Epidermal melanocyte (primary cell): Measurements from ENCODE around the gene RHEX.
"Not testable (repeated sequence)": the region's sequence is repeated elsewhere in the genome, so short reads cannot be mapped to it uniquely, and the experiment has no call there.

ENCODE experiments used
- DNase-seq: peaks from one replicate; pipeline ENCODE4 v3.0.0; 2011; ENCODE audit warnings: low spot score; ENCODE audit not compliant: insufficient read length

Gene RHEX, protein sequence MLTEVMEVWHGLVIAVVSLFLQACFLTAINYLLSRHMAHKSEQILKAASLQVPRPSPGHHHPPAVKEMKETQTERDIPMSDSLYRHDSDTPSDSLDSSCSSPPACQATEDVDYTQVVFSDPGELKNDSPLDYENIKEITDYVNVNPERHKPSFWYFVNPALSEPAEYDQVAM

DNA sequence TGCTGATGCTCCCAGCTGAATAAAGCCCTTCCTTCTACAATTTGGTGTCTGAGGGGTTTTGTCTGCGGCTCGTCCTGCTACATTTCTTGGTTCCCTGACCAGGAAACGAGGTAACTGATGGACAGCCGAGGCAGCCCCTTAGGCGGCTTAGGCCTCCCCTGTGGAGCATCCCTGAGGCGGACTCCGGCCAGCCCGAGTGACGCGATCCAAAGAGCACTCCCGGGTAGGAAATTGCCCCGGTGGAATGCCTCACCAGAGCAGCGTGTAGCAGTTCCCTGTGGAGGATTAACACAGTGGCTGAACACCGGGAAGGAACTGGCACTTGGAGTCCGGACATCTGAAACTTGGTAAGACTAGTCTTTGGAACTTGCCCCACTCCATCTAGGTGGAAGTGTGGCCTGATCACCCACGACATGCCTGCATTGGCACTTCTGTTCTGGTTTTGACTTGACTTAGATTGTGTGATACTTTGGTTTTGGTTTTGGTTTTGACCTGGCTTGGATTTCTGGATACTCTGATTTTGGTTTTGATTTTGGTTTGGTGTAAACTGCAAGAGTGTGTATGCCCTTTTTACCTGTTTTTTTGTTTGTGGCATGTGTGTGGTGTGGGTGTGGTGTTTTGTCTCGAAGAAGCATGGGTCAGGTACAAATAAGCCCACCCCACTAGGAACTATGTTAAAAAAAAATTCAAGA is at the start of gene RHEX:
RHEX (plus strand) TSS at position 255 of the 692 bp plus-strand sequence. CDS start 44,656 bp downstream, outside the sequence.
- not testable (repeated sequence) for DNase-seq

- no peak for DNase-seq
Observed at GRCh38 chr1:206003854-206004800, 48.8 kb upstream of the RHEX start.

DNA sequence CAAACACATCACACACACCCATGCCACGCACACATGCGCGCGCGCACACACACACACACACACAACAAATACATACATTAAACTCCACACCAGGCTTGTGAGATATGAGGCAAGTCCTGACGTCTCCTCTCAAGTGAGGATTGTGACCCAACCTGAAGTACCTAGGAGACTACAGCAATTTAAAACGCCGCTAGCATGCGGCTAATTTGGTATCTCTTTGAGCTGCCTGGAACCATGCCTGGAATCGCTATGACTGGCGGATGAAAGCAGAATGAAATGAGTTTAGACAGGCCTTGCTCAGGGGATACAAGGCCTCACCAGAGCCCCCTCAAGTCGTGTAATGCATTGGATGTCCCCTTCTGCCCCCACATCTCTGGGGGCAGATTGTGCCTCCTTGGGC is 48.1 kb upstream of the RHEX start:
- DNase-seq: no peak

DNA sequence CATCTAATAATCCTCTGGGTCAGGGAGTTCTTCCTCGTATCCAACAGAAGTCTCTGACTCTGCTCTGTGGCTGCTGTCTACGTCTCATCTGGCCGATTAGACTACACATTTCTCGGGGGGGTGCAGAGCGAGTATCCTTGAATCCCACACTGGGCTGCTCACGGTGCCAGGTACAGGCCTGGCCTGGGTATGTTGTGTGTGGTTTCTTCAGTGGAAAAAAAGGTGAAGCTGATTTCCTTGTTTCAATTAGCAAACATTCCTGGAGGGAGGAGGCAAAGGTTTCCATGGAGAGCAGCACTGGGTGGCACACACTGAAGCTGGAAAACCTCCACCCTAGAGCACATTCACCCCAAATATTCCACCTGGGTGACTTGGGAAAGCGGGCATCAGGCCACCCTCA is 47.7 kb upstream of the RHEX start:
- DNase-seq: no peak

DNA sequence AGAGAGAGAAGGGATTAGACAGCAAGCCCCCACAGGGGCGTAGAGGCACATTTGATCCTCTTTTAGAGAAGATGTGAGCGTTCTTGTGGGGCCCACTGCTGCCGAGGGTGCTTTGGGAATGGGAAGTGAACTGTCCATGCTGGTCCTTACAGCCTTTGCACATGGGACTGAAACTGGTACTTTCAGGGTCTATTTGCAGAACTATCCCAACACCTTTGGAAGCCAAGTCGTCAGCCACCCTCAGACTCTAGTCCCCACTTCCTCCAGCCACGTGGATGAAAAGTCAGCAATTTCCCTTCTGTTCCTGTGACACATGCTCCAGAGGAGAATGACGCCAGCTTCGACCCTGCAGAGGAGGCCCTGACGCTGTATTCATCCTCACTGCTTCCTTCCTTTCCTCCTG is 47.2 kb upstream of the RHEX start:
- DNase-seq: no peak

- no peak for DNase-seq
Observed at GRCh38 chr1:206006946-206007345, 46.0 kb upstream of the RHEX start.

DNA sequence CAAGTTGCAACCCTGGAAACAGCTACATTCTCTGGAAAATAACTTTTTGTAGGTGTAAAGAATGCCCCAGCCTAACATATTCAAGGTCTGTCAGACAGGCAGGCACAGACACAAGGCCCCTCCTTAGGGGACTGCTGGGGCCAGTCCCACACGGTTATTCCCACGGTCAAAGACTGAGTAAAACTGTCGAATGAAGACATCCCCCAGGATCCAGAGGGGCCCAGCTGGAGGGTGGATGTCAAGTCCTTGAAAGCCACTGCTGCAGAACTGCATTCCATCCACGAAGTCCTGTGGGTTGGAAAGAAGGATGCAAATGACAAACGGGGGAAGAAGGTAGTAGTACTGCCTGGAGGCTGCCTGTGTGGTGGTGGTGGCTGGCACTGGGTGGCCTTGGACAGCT is 42.9 kb upstream of the RHEX start:
- no peak for DNase-seq

- DNase-seq: no peak
Observed at GRCh38 chr1:206011057-206011456, 41.9 kb upstream of the RHEX start.

GRCh38 chr1:206012086-206012859 is 40.7 kb upstream of the RHEX start:
- DNase-seq: no peak

DNA sequence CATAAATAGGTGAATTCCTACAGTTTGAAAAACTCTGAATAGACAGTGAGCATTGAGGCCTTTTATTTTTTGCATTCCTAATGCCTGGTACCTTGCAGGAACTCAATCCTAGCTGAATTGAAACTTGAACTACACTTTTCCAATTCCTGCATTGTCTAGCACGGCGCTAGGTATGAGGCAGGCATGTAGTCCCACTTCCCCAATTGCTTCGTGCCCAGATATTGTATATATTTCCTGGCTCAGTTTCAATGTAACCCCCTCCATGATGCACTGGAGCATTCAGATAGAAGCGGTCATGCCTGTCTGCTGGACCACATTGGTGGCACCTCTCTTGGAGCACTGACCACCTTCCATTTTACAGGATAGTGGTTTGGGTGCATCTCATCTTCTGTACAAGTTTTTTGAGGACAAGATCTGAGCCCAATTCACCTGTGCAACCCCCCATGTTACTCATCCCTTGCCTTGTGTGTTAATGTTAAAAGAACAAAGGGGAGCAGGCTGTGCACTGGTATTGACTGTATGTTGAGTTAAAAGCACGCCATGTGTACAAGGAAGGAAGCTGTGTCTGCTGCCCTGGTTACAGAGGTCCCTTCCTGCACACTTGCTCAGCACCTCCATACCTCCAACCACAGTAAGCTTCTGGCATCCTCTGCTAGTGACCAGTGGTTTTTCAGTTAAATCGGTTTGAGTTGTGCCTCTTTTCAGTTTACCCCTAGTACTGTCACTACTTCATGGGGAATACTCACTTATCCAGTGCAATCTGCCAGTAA is 39.8 kb upstream of the RHEX start:
- DNase-seq: no peak

- DNase-seq: no peak
Observed at GRCh38 chr1:206014601-206015000, 38.4 kb upstream of the RHEX start.

- no peak for DNase-seq
Observed at GRCh38 chr1:206015071-206015470, 37.9 kb upstream of the RHEX start.

GRCh38 chr1:206020393-206021007 is 32.5 kb upstream of the RHEX start:
- DNase-seq: no peak

GRCh38 chr1:206021008-206021625 is 31.9 kb upstream of the RHEX start:
- DNase-seq: no peak

DNA sequence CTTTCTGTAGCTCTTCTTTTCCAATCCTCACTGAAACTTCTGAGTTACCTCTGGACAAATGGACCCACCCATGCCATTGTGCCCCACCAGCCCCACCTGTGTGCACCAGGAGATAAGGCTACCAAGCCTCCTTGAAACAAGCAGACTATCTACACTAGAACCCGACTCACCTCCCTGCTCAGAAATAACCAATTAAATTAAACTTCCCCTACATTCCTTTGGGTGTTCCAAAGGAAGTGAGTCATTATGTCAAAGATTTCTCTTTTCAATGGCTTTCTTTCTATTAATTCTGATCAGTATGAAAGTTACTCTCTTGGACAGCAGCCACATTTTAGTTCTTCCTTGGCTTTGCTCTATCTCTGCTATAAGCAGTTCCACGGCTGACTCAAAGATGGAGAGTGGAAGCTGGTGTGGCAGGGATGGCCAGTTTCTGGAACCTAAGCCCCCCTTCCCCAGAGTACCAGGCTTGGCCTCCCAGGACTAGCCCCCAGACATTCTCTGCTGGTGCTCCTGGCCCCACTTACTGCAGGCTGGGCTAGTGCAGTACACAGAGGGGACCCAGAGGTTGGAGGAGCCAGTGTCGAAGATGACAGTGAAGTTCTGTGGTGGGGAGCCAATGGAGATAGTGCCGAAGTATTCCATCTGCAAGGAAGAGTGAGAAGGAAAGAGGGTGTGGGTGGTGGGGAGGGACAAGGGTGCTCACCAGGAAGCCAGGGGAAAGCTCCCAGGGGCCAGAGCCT is 31.2 kb upstream of the RHEX start:
- DNase-seq: no peak

GRCh38 chr1:206022766-206023165 is 30.2 kb upstream of the RHEX start:
- no peak for DNase-seq

DNA sequence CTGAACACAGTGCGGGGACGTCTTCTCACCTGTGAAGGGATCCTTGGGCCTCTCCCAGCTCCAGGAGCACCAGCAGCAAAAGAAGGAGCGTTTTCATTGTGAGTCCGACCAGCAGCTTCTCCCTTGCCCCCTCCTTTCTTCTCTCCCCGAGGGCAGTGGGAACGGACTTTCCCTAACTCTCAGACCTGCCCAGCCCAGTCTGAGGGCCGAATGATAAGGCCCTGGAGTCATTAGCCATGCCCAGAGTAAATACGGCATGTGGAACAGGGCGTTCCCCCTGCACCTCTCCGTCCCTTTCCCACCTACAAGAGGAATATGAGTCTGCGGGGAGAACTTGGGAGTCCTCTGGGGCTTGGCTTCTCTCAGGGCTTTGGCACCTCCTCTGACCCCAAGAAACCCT is 29.3 kb upstream of the RHEX start, which contains the start of gene CTSE:
CTSE (minus strand) TSS at position 201 of the 400 bp plus-strand sequence; CDS start at position 97, 104 bp downstream.
- DNase-seq: no peak

- DNase-seq: no peak
Observed at GRCh38 chr1:206025283-206025820, 27.6 kb upstream of the RHEX start.

DNA sequence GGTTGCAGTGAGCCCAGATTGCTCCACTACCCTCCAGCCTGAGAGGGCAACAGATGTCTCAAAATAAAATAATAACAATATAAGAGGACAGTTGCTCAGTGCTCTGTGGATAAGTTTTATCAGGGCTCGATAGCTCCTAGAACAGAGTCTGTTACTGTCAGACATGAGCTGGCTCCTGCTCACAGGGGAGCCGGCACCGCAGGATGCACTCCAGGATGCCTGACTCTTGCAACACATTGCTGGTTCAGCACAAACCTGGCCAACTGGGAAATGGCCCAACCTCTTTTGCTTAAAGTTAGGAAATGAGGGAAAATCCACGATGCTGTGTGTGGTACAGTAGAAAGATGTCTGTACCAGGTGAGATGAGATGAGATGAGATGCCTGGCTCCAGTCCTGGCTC is 23.5 kb upstream of the RHEX start:
- DNase-seq: no peak
